HG03139 (cell line): ENCODE results near the gene COX8C.
A peak's percentile ranks its signal among the peaks of the same experiment; 100 is the strongest.
"Not testable (repeated sequence)": the region's sequence is repeated elsewhere in the genome, so short reads cannot be mapped to it uniquely, and the experiment has no call there.

Experiments
- ATAC-seq: cut with Tn5 transposase; IDR thresholded peaks from one replicate; pipeline ENCODE4 v1.9.1; 2021; ENCODE audit not compliant: unreplicated experiment

COX8C gene

GRCh38 chr14:93368996-93369712 is 22.2 kb downstream of the COX8C start:
- ATAC-seq = no peak

- peak; percentile 80 for ATAC-seq
Observed at GRCh38 chr14:93369713-93370266, 22.8 kb downstream of the COX8C start.

- peak; percentile 95 for ATAC-seq
Observed at GRCh38 chr14:93375673-93376156, 28.7 kb downstream of the COX8C start.

- ATAC-seq = no peak
Observed at GRCh38 chr14:93379831-93380230, 32.8 kb downstream of the COX8C start.

GRCh38 chr14:93381644-93382043 is 34.7 kb downstream of the COX8C start:
- no peak for ATAC-seq

- ATAC-seq = not testable (repeated sequence)
Observed at GRCh38 chr14:93384256-93384655, 37.3 kb downstream of the COX8C start.

- ATAC-seq = no peak
Observed at GRCh38 chr14:93395231-93395630, 48.2 kb downstream of the COX8C start.

GRCh38 chr14:93396456-93396855 is 49.5 kb downstream of the COX8C start:
- ATAC-seq = no peak
